ENCODE results near the gene NIT2.

DNA sequence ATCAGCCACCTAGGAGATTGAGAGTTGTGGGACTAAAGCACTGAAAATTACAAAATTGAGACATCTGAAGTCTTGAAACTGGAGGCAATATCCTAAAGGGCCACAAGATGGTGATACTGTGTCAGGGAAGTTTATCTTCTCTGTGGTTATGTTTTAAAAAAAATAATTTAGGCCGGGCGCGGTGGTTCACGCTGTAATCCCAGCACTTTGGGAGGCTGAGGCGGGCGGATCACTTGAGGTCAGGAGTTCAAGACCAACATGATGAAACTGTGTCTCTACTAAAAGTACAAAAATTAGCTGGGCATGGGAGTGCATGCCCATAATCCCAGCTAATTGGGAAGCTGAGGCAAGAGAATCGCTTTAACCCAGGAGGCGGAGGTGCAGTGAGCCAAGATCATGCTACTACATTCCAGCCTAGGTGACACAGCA, 17.9 kb upstream of the NIT2 start:
- TF ChIP-seq, protein P1, sequence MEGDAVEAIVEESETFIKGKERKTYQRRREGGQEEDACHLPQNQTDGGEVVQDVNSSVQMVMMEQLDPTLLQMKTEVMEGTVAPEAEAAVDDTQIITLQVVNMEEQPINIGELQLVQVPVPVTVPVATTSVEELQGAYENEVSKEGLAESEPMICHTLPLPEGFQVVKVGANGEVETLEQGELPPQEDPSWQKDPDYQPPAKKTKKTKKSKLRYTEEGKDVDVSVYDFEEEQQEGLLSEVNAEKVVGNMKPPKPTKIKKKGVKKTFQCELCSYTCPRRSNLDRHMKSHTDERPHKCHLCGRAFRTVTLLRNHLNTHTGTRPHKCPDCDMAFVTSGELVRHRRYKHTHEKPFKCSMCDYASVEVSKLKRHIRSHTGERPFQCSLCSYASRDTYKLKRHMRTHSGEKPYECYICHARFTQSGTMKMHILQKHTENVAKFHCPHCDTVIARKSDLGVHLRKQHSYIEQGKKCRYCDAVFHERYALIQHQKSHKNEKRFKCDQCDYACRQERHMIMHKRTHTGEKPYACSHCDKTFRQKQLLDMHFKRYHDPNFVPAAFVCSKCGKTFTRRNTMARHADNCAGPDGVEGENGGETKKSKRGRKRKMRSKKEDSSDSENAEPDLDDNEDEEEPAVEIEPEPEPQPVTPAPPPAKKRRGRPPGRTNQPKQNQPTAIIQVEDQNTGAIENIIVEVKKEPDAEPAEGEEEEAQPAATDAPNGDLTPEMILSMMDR (IDR thresholded peaks at IDR 0.05) = no peak
- TF ChIP-seq POLR2A (IDR thresholded peaks at IDR 0.05) = no peak

All from lower leg skin (tissue), 3 donors.